Activated CD8-positive, alpha-beta T cell treated with anti-CD3 and anti-CD28 coated beads for 36 hours (primary cell): ENCODE measurements around the gene SOX10. TPM values are rescaled to one million over a fixed set of nuclear protein-coding genes. Genes with fewer than 3 reads are reported as not detected.

ENCODE experiments used
- ATAC-seq: fragments of 200-7000 bp; cut with Tn5 transposase; one replicate; pipeline ENCODE4 v1.10.0; 2021; ENCODE audit warnings: mild to moderate bottlenecking, moderate library complexity
- CTCF ChIA-PET: fragments of 350-600 bp; sonication (Branson Sonifier 250); formaldehyde crosslinking; loops from one replicate; lab custom pipeline; 2021; ENCODE audit warnings: antibody characterized with exemption; lab: Charles Lee
- POLR2A ChIA-PET: fragments of 350-600 bp; sonication (Branson Sonifier 250); formaldehyde crosslinking; loops from one replicate; lab custom pipeline; 2021; ENCODE audit warnings: antibody characterized with exemption; lab: Charles Lee
- DNase-seq: peaks from one replicate; pipeline ENCODE4 v3.0.0-alpha.2; 2020
- H3K27ac Mint-ChIP-seq: one replicate; pipeline ENCODE4 v1.8.0; 2021; ENCODE audit warnings: mild to moderate bottlenecking, mixed read lengths
- H3K27me3 Mint-ChIP-seq: one replicate; pipeline ENCODE4 v1.8.0; 2021; ENCODE audit warnings: mixed read lengths
- H3K36me3 Mint-ChIP-seq: one replicate; pipeline ENCODE4 v1.8.0; 2021; ENCODE audit warnings: low read depth, mixed read lengths
- H3K4me1 Mint-ChIP-seq: one replicate; pipeline ENCODE4 v1.8.0; 2021; ENCODE audit warnings: low read depth, mixed read lengths
- H3K4me3 Mint-ChIP-seq: one replicate; pipeline ENCODE4 v1.8.0; 2021; ENCODE audit warnings: mild to moderate bottlenecking, moderate library complexity, mixed read lengths
- H3K9me3 Mint-ChIP-seq: one replicate; pipeline ENCODE4 v1.8.0; 2021; ENCODE audit warnings: mixed read lengths
- intact Hi-C: fragments of 100-400 bp; cut with micrococcal nuclease; formaldehyde crosslinking; loops from one replicate; pipeline ENCODE4 v1.10.0; 2022
- total RNA-seq, 2 experiments: library from RNA; stranded (reverse); gene quantifications; one replicate each; pipeline ENCODE4 v1.2.3, GENCODE V29; 2021
- TF ChIP-seq, protein P1 (sequence below): fragments of 200-600 bp; IDR thresholded peaks from one replicate; pipeline ENCODE4 v1.8.0; 2022; ENCODE audit warnings: antibody characterized with exemption, mild to moderate bottlenecking

Gene SOX10
- total RNA-seq, 2 experiments from 2014 or later: not detected

DNA sequence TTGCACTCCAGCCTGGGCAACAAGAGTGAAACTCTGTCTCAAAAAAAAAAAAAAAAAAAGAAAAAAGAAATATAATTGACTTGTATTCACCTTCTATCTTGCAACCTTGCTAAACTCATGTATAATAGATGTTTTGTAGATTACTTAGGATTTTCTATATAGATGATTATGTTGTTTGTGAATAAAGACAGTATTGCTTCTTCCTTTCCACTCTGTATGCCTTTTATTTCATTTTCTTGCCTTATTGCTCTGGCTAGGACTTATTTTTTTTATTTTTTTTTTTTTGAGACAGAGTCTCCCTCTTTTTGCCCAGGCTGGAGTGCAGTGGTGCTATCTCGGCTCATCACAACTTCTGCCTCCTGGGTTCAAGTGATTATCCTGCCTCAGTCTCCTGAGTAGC, 29.7 kb upstream of the SOX10 start:
- ChIA-PET CTCF (interaction anchor here (1.2 kb wide), 1 partner anchor 7 kb away, joined by 3 read pairs; no protein-coding TSS in a partner anchor), POLR2A (interaction anchor here (0.6 kb wide), 1 partner anchor 250 kb away, joined by 3 read pairs; no protein-coding TSS in a partner anchor)
- TF ChIP-seq, protein P1, sequence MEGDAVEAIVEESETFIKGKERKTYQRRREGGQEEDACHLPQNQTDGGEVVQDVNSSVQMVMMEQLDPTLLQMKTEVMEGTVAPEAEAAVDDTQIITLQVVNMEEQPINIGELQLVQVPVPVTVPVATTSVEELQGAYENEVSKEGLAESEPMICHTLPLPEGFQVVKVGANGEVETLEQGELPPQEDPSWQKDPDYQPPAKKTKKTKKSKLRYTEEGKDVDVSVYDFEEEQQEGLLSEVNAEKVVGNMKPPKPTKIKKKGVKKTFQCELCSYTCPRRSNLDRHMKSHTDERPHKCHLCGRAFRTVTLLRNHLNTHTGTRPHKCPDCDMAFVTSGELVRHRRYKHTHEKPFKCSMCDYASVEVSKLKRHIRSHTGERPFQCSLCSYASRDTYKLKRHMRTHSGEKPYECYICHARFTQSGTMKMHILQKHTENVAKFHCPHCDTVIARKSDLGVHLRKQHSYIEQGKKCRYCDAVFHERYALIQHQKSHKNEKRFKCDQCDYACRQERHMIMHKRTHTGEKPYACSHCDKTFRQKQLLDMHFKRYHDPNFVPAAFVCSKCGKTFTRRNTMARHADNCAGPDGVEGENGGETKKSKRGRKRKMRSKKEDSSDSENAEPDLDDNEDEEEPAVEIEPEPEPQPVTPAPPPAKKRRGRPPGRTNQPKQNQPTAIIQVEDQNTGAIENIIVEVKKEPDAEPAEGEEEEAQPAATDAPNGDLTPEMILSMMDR: no peak

DNA sequence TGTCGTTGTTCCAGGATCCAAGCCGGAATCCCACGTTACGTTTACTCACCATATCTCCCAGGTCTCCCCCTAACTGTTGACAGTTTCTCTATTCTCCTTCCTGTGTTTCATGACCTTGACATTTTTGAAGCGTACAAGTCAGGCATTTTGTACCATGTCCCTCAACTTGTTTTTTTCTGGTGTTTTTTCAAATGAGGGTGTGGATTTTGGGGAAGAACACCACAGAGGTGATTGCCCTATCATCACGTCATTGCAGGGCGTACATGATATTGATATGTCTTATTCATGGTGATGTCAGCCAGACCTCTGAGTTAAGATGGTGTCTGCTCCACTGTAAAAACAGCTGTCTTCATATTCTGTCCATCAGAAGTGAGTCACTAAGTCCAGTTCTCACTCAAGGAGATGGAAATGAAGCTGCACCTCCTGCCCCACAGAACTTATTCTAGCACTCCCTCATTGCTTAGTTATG, 28.3 kb upstream of the SOX10 start:
- TF ChIP-seq, protein P1: no peak
- intact Hi-C loops: no loop called here
- CTCF ChIA-PET: interaction anchor here (1.0 kb wide), 1 partner anchor 40 kb away, joined by 3 read pairs; no protein-coding TSS in a partner anchor
- Mint-ChIP-seq H3K27ac (no peak overlapping the region), H3K4me1 (peaks cover 10% of the 10 kb centered on the region), H3K4me3 (no peak overlapping the region), H3K27me3 (no peaks in the 10 kb centered on the region), H3K9me3 (no peaks in the 10 kb centered on the region), H3K36me3 (no peaks in the 10 kb centered on the region)
- POLR2A ChIA-PET: no interaction called here
- DNase-seq (no peak), ATAC-seq (no peak)

More for the DNA sequence above, 29.7 kb upstream of the SOX10 start:
- Mint-ChIP-seq H3K27me3 (no peaks in the 10 kb centered on the region), H3K27ac (no peak overlapping the region), H3K4me3 (no peak overlapping the region), H3K9me3 (no peaks in the 10 kb centered on the region), H3K4me1 (peaks cover 6% of the 10 kb centered on the region), H3K36me3 (no peaks in the 10 kb centered on the region)
- no peak for DNase-seq
- intact Hi-C loops: no loop called here
- ATAC-seq: no peak

GRCh38 chr22:38009000-38009806, 24.8 kb upstream of the SOX10 start:
- CTCF ChIA-PET: interaction anchor here (1.1 kb wide), 1 partner anchor 191 kb away, joined by 3 read pairs; no protein-coding TSS in a partner anchor
- Mint-ChIP-seq H3K9me3 (no peaks in the 10 kb centered on the region), H3K36me3 (no peaks in the 10 kb centered on the region), H3K4me3 (no peak overlapping the region), H3K27ac (no peak overlapping the region), H3K27me3 (no peaks in the 10 kb centered on the region), H3K4me1 (peaks cover 8% of the 10 kb centered on the region)
- no peak for DNase-seq
- ATAC-seq: peak; percentile 34
- intact Hi-C loops: no loop called here
- POLR2A ChIA-PET: no interaction called here
- TF ChIP-seq, protein P1: no peak

- TF ChIP-seq, protein P1: no peak
- Mint-ChIP-seq H3K27me3 (no peaks in the 10 kb centered on the region), H3K36me3 (no peaks in the 10 kb centered on the region), H3K4me1 (peaks cover 8% of the 10 kb centered on the region), H3K27ac (no peak overlapping the region), H3K4me3 (no peak overlapping the region), H3K9me3 (no peaks in the 10 kb centered on the region)
- intact Hi-C loops: no loop called here
- CTCF ChIA-PET: interaction anchor here (0.7 to 1.1 kb wide), 2 partner anchors 7 to 45 kb away, joined by 3 read pairs; no protein-coding TSS in a partner anchor
- ATAC-seq (no peak), DNase-seq (no peak)
- POLR2A ChIA-PET: no interaction called here
These were observed 23.1 kb upstream of the SOX10 start for GRCh38 chr22:38007330-38007902.
